GM21723 (cell line): ENCODE results near the gene SPEF1.

ENCODE experiments used
- ATAC-seq: cut with Tn5 transposase; IDR thresholded peaks from one replicate; pipeline ENCODE4 v1.9.1; 2021; ENCODE audit warnings: mild to moderate bottlenecking, moderate library complexity; ENCODE audit not compliant: unreplicated experiment

Gene SPEF1

GRCh38 chr20:3751305-3751674 is 30.0 kb downstream of the SPEF1 start:
- ATAC-seq, result no peak

DNA sequence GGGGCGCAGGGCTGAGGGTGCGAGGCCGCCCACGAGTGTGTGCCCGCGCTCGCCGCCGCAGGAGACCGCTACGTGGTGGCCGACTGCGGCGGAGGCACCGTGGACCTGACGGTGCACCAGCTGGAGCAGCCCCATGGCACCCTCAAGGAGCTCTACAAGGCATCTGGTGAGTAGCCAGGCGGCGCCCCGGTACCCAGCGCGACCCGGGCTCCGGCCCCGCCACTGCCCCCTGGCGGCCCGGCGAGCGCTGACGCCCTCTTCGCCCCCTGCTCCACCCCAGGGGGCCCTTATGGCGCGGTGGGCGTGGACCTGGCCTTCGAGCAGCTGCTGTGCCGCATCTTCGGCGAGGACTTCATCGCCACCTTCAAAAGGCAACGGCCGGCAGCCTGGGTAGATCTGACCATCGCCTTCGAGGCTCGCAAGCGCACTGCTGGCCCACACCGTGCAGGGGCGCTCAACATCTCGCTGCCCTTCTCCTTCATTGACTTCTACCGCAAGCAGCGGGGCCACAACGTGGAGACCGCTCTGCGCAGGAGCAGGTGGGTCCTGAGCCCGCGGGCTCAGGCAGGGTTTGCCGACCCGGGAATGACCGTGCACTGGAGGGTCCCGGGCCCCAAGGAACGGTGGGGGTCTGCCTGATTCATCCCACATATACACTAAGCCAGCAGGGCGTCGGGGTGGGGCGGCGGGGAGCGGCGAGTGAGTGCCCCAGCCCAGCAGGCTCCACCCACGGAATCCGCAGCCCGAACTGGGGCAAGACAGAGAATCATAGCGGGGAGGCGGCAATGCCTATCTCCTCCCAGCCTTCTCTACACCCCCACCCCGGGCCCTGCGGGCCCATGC is 31.3 kb downstream of the SPEF1 start:
- no peak for ATAC-seq

DNA sequence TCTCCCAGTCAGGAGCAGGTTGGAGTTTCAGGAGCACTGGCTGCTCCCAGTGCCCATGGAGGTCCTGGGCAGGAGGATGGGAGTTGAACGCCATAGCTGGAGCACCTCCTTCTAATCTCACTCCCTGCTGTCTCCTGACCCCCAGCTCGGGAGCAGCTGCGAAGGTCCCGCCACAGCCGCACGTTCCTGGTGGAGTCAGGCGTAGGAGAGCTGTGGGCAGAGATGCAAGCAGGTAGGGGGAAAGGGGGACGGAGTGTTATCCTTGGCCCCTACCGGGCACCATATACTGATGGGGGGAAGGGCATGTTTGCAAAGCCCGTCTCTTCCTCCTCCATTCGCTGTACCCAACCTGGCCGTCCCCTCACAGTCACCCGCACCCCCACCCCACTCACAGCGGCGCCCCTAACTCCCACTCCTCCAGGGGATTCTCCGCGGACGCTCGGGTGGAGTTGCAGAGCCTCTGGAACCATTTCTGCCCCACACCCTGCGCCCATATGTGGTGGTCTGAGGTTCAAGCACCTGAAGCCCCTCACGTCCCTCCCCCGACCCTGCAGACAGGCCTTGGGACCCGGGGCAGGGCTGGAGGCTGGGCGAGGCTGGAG is 32.1 kb downstream of the SPEF1 start:
- no peak for ATAC-seq

DNA sequence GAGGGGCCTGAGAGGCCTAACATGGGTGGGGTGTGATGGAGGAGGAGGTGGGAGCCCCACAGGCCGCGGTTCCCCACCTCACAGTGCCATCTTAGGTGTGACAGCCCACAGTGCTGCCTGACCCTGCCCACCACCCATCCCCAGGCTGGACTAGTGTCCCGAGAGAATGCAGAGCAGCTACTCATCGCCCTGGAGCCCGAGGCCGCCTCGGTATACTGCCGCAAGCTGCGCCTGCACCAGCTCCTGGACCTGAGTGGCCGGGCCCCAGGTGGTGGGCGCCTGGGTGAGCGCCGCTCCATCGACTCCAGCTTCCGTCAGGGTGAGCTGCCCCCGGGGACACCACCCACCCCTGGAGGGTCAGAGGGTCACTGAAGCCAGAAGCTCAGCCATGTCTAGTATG is 33.2 kb downstream of the SPEF1 start:
- ATAC-seq, result no peak

DNA sequence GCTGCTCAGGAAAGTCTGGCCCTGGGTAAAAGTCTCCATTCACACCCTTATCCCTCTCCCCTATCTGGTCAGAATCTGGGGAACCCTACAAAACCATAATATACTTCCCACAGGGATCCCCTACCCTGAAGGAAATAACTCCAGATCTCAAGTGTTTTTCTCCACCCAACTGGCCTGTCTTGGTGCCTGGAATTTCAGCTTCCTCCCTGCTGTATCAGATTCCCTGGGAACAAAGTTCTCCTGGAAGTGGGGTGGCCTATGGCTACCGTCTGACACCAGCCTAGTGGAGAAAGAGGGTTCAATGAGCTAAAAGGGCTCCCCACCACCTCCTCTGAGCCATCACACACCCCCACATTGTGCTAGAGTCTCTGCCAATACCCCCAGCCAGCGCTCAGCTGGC is 33.8 kb downstream of the SPEF1 start:
- ATAC-seq, result no peak

- ATAC-seq, result no peak
Measured at GRCh38 chr20:3745686-3746173, 35.5 kb downstream of the SPEF1 start.

GRCh38 chr20:3744806-3745685 is 36.2 kb downstream of the SPEF1 start:
- no peak for ATAC-seq

- ATAC-seq, result no peak
Measured at GRCh38 chr20:3744037-3744436, 37.2 kb downstream of the SPEF1 start.

- ATAC-seq, result no peak
Measured at GRCh38 chr20:3743251-3743650, 38.0 kb downstream of the SPEF1 start.

GRCh38 chr20:3741836-3742458 is 39.3 kb downstream of the SPEF1 start:
- no peak for ATAC-seq

DNA sequence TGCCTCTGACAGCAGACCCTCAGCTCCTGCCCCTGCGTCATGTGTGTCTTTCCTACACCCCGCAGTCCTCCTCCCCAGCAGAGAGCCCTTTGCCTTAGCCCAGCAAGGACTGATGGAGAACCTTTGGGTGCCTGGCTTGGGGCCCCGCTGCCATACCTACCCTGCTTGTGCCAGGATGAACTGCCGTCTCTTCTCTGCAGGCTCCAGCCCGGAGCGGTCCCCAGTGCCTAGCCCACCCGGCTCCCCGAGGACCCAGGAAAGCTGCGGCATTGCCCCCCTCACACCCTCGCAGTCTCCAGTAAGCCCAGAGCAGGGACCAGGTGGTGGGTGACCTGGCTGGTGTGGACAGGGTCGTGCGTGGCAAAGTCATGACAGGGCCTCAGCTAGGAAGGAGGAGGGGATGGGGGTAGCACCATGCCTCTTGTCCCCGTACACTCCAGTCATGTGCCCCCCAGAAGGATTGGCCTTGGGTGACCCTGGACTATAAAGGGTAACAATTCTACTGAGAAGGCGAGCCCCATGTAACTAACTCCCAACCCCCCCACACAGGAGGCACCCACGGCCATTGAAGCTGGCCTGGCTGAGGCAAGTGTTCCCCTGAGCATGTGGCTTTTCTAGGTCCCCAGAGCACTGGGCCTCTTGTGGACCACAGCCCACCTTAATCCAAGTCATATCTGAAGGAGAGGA is 40.5 kb downstream of the SPEF1 start:
- ATAC-seq, result no peak

GRCh38 chr20:3739926-3740451 is 41.3 kb downstream of the SPEF1 start:
- ATAC-seq, result no peak

GRCh38 chr20:3739054-3739925 is 42.0 kb downstream of the SPEF1 start:
- no peak for ATAC-seq

- no peak for ATAC-seq
Measured at GRCh38 chr20:3738111-3739053, 42.9 kb downstream of the SPEF1 start.

DNA sequence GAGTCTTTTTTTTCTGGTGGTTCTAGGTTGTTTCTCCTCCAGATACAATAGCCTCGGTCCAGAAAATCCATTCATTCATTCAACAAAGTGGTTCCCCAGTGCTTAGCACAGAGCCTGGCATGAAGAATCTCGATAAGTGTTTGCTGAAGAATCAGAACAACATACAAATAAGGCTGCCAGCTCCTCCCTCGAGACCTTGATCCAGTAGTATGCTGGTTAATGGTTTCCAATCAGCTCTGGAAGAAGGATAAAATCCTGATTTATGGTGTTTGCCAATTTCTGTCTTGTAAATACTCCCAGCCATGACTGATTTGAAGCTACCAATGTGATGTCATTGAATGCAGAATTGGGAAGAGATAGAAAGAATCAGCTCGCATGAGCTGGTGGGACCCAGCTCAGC is 45.5 kb downstream of the SPEF1 start:
- no peak for ATAC-seq

DNA sequence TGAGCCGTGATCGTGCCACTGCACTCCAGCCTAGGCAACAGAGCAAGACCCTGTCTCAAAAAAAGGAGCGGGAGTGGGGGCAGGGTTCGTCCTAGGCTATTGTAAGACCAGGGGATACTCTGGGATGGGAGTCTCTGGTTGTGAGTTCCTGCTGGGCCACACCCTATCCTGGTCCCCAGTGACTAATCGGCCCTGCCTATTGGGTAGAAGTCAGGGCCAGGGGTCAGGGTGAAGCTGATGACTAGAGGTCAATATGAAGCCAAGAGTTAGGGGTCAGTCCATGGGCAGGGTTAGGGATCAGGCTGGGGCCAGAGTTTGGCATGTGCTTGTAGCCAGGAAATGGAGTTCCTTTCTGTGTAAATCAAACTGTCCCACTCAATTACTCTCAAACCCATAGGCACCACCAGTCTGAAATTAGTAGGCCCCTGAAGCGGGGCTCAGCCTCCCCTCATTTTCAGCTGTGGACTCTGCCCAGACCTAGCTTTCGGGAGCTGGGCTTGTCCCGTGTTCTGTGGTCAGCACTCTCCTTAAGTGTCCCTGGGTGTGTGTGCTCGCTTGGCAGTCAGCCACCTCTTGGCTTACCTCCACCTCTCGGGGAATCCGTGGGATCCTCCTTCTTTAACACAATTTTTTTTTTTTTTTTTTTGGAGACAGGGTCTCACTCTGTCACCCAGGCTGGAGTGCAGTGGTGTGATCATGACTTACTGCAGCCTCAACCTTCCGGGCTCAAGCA is 47.0 kb downstream of the SPEF1 start:
- ATAC-seq, result no peak
